Stimulated activated naive CD8-positive, alpha-beta T cell treated with anti-CD3 and anti-CD28 coated beads, Interleukin-15, Interleukin-2, amounts not matched to agents 100 U/mL and 50 U/mL, for 24 hours (primary cell): ENCODE measurements around the gene MS4A10.
A peak's percentile ranks its signal among the peaks of the same experiment; 100 is the strongest.

ENCODE experiments used
- ATAC-seq: fragments of 150-1000 bp; cut with Tn5 transposase; one replicate; pipeline ENCODE4 v1.10.0; 2021
- DNase-seq: peaks from one replicate; pipeline ENCODE4 v3.0.0; 2021

The MS4A10 gene

GRCh38 chr11:60765355-60765754 lies 19.8 kb upstream of the MS4A10 start:
- ATAC-seq (no peak), DNase-seq (no peak)

GRCh38 chr11:60766547-60766946 lies 18.6 kb upstream of the MS4A10 start:
- DNase-seq: no peak
- ATAC-seq: no peak

GRCh38 chr11:60767388-60767811 lies 17.7 kb upstream of the MS4A10 start:
- peak; percentile 36 for DNase-seq
- ATAC-seq: no peak

- ATAC-seq (no peak), DNase-seq (no peak)
Observed at GRCh38 chr11:60768202-60768601, 16.9 kb upstream of the MS4A10 start.

GRCh38 chr11:60769273-60769672 lies 15.9 kb upstream of the MS4A10 start:
- DNase-seq: no peak
- no peak for ATAC-seq

- no peak for ATAC-seq
- no peak for DNase-seq
Observed at GRCh38 chr11:60769811-60770210, 15.3 kb upstream of the MS4A10 start.

GRCh38 chr11:60771146-60771545 lies 14.0 kb upstream of the MS4A10 start:
- no peak for DNase-seq
- ATAC-seq: no peak

- ATAC-seq: no peak
- DNase-seq: no peak
Observed at GRCh38 chr11:60771879-60772525, 13.1 kb upstream of the MS4A10 start.

GRCh38 chr11:60772666-60773065 lies 12.5 kb upstream of the MS4A10 start:
- DNase-seq: no peak
- no peak for ATAC-seq

- DNase-seq: no peak
Observed at GRCh38 chr11:60774726-60775125, 10.4 kb upstream of the MS4A10 start.

GRCh38 chr11:60775420-60775961 lies 9.6 kb upstream of the MS4A10 start:
- DNase-seq: peak; percentile 84

More at GRCh38 chr11:60774726-60775125, 10.4 kb upstream of the MS4A10 start:
- no peak for ATAC-seq

GRCh38 chr11:60776167-60776566 lies 9.0 kb upstream of the MS4A10 start:
- DNase-seq (no peak), ATAC-seq (no peak)

More at GRCh38 chr11:60775420-60775961, 9.6 kb upstream of the MS4A10 start:
- peak; percentile 80 for ATAC-seq

- no peak for ATAC-seq
- no peak for DNase-seq
Observed at GRCh38 chr11:60777106-60777505, 8.0 kb upstream of the MS4A10 start.

- ATAC-seq (no peak), DNase-seq (no peak)
Observed at GRCh38 chr11:60777572-60777971, 7.6 kb upstream of the MS4A10 start.

GRCh38 chr11:60780065-60780464 lies 5.1 kb upstream of the MS4A10 start:
- ATAC-seq (no peak), DNase-seq (no peak)

GRCh38 chr11:60780774-60781173 lies 4.4 kb upstream of the MS4A10 start:
- DNase-seq (no peak), ATAC-seq (no peak)

- ATAC-seq (no peak), DNase-seq (no peak)
Observed at GRCh38 chr11:60781286-60781980, 3.7 kb upstream of the MS4A10 start.

GRCh38 chr11:60781981-60782316 lies 3.2 kb upstream of the MS4A10 start:
- no peak for ATAC-seq
- DNase-seq: no peak

- ATAC-seq: no peak
- no peak for DNase-seq
Observed at GRCh38 chr11:60782393-60783140, 2.6 kb upstream of the MS4A10 start.

GRCh38 chr11:60783141-60783484 lies 2.0 kb upstream of the MS4A10 start:
- no peak for DNase-seq
- no peak for ATAC-seq

GRCh38 chr11:60783911-60784310 lies 1.2 kb upstream of the MS4A10 start:
- ATAC-seq: no peak
- DNase-seq: no peak

GRCh38 chr11:60785806-60786361 lies 751 bp downstream of the MS4A10 start:
- ATAC-seq: no peak
- DNase-seq: no peak
